HL-60 (cell line): ENCODE data around the gene ARF5.

Experiments
- CTCF ChIP-seq: IDR thresholded peaks from one replicate; pipeline ENCODE4 v1.5.1; 2011; ENCODE audit warnings: low read length, control low read depth, inconsistent platforms; ENCODE audit not compliant: insufficient read depth
- GABPA ChIP-seq: IDR thresholded peaks from 2 replicates; pipeline ENCODE4 v1.6.1; 2012; ENCODE audit warnings: low read depth
- POLR2AphosphoS5 ChIP-seq: IDR thresholded peaks from 2 replicates; pipeline ENCODE4 v1.6.1; 2012; ENCODE audit warnings: low read depth
- SPI1 ChIP-seq: IDR thresholded peaks from 2 replicates; pipeline ENCODE4 v1.6.1; 2012; ENCODE audit warnings: low read depth, mild to moderate bottlenecking, borderline replicate concordance

- no peak for TF ChIP-seq CTCF
- TF ChIP-seq POLR2AphosphoS5, result no peak
- TF ChIP-seq GABPA, result no peak
- TF ChIP-seq SPI1, result no peak
Measured at GRCh38 chr7:127625331-127625730, 37.1 kb downstream of the ARF5 start.
